ENCODE measurements around the gene MYO18B.

Gene MYO18B

GRCh38 chr22:25726241-25726640, 15.7 kb upstream of the MYO18B start:
- TF ChIP-seq, protein P1, sequence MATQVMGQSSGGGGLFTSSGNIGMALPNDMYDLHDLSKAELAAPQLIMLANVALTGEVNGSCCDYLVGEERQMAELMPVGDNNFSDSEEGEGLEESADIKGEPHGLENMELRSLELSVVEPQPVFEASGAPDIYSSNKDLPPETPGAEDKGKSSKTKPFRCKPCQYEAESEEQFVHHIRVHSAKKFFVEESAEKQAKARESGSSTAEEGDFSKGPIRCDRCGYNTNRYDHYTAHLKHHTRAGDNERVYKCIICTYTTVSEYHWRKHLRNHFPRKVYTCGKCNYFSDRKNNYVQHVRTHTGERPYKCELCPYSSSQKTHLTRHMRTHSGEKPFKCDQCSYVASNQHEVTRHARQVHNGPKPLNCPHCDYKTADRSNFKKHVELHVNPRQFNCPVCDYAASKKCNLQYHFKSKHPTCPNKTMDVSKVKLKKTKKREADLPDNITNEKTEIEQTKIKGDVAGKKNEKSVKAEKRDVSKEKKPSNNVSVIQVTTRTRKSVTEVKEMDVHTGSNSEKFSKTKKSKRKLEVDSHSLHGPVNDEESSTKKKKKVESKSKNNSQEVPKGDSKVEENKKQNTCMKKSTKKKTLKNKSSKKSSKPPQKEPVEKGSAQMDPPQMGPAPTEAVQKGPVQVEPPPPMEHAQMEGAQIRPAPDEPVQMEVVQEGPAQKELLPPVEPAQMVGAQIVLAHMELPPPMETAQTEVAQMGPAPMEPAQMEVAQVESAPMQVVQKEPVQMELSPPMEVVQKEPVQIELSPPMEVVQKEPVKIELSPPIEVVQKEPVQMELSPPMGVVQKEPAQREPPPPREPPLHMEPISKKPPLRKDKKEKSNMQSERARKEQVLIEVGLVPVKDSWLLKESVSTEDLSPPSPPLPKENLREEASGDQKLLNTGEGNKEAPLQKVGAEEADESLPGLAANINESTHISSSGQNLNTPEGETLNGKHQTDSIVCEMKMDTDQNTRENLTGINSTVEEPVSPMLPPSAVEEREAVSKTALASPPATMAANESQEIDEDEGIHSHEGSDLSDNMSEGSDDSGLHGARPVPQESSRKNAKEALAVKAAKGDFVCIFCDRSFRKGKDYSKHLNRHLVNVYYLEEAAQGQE (IDR thresholded peaks at IDR 0.05; ENCODE audit: low read depth) = no peak
- no peak for TF ChIP-seq EGR1 (IDR thresholded peaks at IDR 0.05)
- TF ChIP-seq CREB1 (IDR thresholded peaks at IDR 0.05; ENCODE audit: low read depth) = no peak
- TF ChIP-seq TEAD4 (IDR thresholded peaks at IDR 0.05) = no peak
- no peak for TF ChIP-seq TAF1 (IDR thresholded peaks at IDR 0.05; ENCODE audit: low read depth)
- no peak for TF ChIP-seq MAX (IDR thresholded peaks at IDR 0.05)
- no peak for TF ChIP-seq YY1 (IDR thresholded peaks at IDR 0.05; ENCODE audit: low read depth)
- TF ChIP-seq, protein P2, sequence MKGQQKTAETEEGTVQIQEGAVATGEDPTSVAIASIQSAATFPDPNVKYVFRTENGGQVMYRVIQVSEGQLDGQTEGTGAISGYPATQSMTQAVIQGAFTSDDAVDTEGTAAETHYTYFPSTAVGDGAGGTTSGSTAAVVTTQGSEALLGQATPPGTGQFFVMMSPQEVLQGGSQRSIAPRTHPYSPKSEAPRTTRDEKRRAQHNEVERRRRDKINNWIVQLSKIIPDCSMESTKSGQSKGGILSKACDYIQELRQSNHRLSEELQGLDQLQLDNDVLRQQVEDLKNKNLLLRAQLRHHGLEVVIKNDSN (IDR thresholded peaks at IDR 0.05) = no peak
- no peak for TF ChIP-seq FOXM1 (IDR thresholded peaks at IDR 0.05; ENCODE audit: borderline replicate concordance, low read depth)
- TF ChIP-seq EP300 (IDR thresholded peaks at IDR 0.05; ENCODE audit: borderline replicate concordance) = no peak
- TF ChIP-seq TCF12 (IDR thresholded peaks at IDR 0.05; ENCODE audit: low read depth) = no peak
- no peak for TF ChIP-seq CEBPB (IDR thresholded peaks at IDR 0.05)
- TF ChIP-seq RAD21 (IDR thresholded peaks at IDR 0.05; ENCODE audit: low read depth) = no peak
- TF ChIP-seq NFIC (IDR thresholded peaks at IDR 0.05) = no peak

- TF ChIP-seq, protein P1 (IDR thresholded peaks at IDR 0.05; ENCODE audit: low read depth) = no peak
- TF ChIP-seq YY1 (IDR thresholded peaks at IDR 0.05; ENCODE audit: low read depth) = no peak
Observed at GRCh38 chr22:25728071-25728470, 13.9 kb upstream of the MYO18B start.

- TF ChIP-seq RAD21 (IDR thresholded peaks at IDR 0.05; ENCODE audit: low read depth) (no peak), TEAD4 (IDR thresholded peaks at IDR 0.05) (no peak), CREB1 (IDR thresholded peaks at IDR 0.05; ENCODE audit: low read depth) (no peak), FOXM1 (IDR thresholded peaks at IDR 0.05; ENCODE audit: borderline replicate concordance, low read depth) (no peak), NFIC (IDR thresholded peaks at IDR 0.05) (no peak), ZBTB7A (IDR thresholded peaks at IDR 0.05; ENCODE audit: low read depth) (no peak)
Observed at GRCh38 chr22:25729016-25729995, 12.7 kb upstream of the MYO18B start.

DNA sequence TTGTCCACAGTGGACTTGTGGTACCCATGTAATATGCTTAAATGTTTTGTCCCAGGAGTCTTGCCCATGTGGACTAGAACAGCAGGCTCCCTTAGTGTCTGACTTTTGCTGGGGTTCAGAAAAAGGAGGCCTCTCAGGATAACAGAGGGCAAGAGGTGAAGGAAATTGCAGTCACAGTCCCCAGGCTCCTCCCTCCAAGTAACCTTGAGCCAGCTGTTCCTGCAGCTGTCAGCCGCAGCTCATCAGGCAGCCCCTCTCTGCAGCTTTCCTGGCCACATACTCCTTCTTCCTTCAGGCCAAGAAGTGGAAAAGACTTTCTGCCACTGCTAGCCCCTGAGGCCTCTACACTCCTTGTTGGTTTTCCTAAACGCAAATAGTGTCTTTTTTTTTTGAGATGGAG, 6.3 kb upstream of the MYO18B start:
- TF ChIP-seq RAD21 (IDR thresholded peaks at IDR 0.05; ENCODE audit: low read depth) (no peak), TCF12 (IDR thresholded peaks at IDR 0.05; ENCODE audit: low read depth) (no peak), YY1 (IDR thresholded peaks at IDR 0.05; ENCODE audit: low read depth) (no peak), MAX (IDR thresholded peaks at IDR 0.05) (no peak), EGR1 (IDR thresholded peaks at IDR 0.05) (no peak), EP300 (IDR thresholded peaks at IDR 0.05; ENCODE audit: borderline replicate concordance) (no peak), CREB1 (IDR thresholded peaks at IDR 0.05; ENCODE audit: low read depth) (no peak), TAF1 (IDR thresholded peaks at IDR 0.05; ENCODE audit: low read depth) (no peak), TEAD4 (IDR thresholded peaks at IDR 0.05) (no peak), FOXM1 (IDR thresholded peaks at IDR 0.05; ENCODE audit: borderline replicate concordance, low read depth) (no peak), CEBPB (IDR thresholded peaks at IDR 0.05) (no peak), ZBTB7A (IDR thresholded peaks at IDR 0.05; ENCODE audit: low read depth) (no peak), NFIC (IDR thresholded peaks at IDR 0.05) (no peak)
- TF ChIP-seq, protein P2 (IDR thresholded peaks at IDR 0.05) = no peak
- TF ChIP-seq, protein P1 (IDR thresholded peaks at IDR 0.05; ENCODE audit: low read depth) = no peak
